ENCODE results near the gene PSMG1. TPM values are rescaled to one million over a fixed set of nuclear protein-coding genes. Genes with fewer than 3 reads are reported as not detected.
"Not testable (repeated sequence)": the region's sequence is repeated elsewhere in the genome, so short reads cannot be mapped to it uniquely, and the experiment has no call there.

The PSMG1 gene
- polyA plus RNA-seq, 1 donor: 56.6 TPM

GRCh38 chr21:39161064-39161463 is 22.2 kb downstream of the PSMG1 start:
- Histone ChIP-seq H3K4me1 (ENCODE audit: control insufficient read depth, insufficient read depth, low read length) (no peaks in the 10 kb centered on the region), H3K27ac (ENCODE audit: low read length) (no peak overlapping the region), H3K27me3 (ENCODE audit: control insufficient read depth, insufficient read depth, low read length) (no peaks in the 10 kb centered on the region), H3K9me3 (ENCODE audit: control insufficient read depth, low read depth, low read length) (peaks cover 5% of the 10 kb centered on the region), H3K4me3 (ENCODE audit: low read length) (no peak overlapping the region), H3K36me3 (ENCODE audit: control insufficient read depth, insufficient read depth, low read length) (no peaks in the 10 kb centered on the region)
- 25% methylated on average over 2 of the region's 3 CpGs for WGBS (ENCODE audit: insufficient coverage, low lambda C conversion rate)
- peak in 1 of 2 donors; percentile 26 for DNase-seq

- DNase-seq: no peak
- peaks cover 5% of the 10 kb centered on the region for H3K9me3 ChIP-seq (ENCODE audit: control insufficient read depth, low read depth, low read length)
- H3K4me3 ChIP-seq (ENCODE audit: low read length): no peak overlapping the region
- H3K36me3 ChIP-seq (ENCODE audit: control insufficient read depth, insufficient read depth, low read length): no peaks in the 10 kb centered on the region
- H3K27ac ChIP-seq (ENCODE audit: low read length): no peak overlapping the region
- WGBS (ENCODE audit: insufficient coverage, low lambda C conversion rate): no CpG with 5 or more reads among the region's 7 CpGs
- no peaks in the 10 kb centered on the region for H3K27me3 ChIP-seq (ENCODE audit: control insufficient read depth, insufficient read depth, low read length)
- no peaks in the 10 kb centered on the region for H3K4me1 ChIP-seq (ENCODE audit: control insufficient read depth, insufficient read depth, low read length)
Measured at GRCh38 chr21:39159342-39160063, 23.7 kb downstream of the PSMG1 start.

GRCh38 chr21:39157241-39157640 is 26.0 kb downstream of the PSMG1 start:
- H3K27me3 ChIP-seq (ENCODE audit: control insufficient read depth, insufficient read depth, low read length): not testable (repeated sequence)

GRCh38 chr21:39156024-39156423 is 27.2 kb downstream of the PSMG1 start:
- Histone ChIP-seq H3K27ac (ENCODE audit: low read length) (no peak overlapping the region), H3K9me3 (ENCODE audit: control insufficient read depth, low read depth, low read length) (peaks cover 5% of the 10 kb centered on the region), H3K4me3 (ENCODE audit: low read length) (no peak overlapping the region), H3K4me1 (ENCODE audit: control insufficient read depth, insufficient read depth, low read length) (no peaks in the 10 kb centered on the region), H3K36me3 (ENCODE audit: control insufficient read depth, insufficient read depth, low read length) (no peaks in the 10 kb centered on the region), H3K27me3 (ENCODE audit: control insufficient read depth, insufficient read depth, low read length) (no peaks in the 10 kb centered on the region)
- DNase-seq: no peak
- 100% methylated on average over 1 of the region's 7 CpGs for WGBS (ENCODE audit: insufficient coverage, low lambda C conversion rate)

More at GRCh38 chr21:39157241-39157640, 26.0 kb downstream of the PSMG1 start:
- no CpG with 5 or more reads among the region's 34 CpGs for WGBS (ENCODE audit: insufficient coverage, low lambda C conversion rate)
- not testable (repeated sequence) for H3K4me1 ChIP-seq (ENCODE audit: control insufficient read depth, insufficient read depth, low read length); H3K27ac ChIP-seq (ENCODE audit: low read length); DNase-seq; H3K4me3 ChIP-seq (ENCODE audit: low read length); H3K9me3 ChIP-seq (ENCODE audit: control insufficient read depth, low read depth, low read length); H3K36me3 ChIP-seq (ENCODE audit: control insufficient read depth, insufficient read depth, low read length)

GRCh38 chr21:39155578-39155977 is 27.7 kb downstream of the PSMG1 start:
- DNase-seq: no peak
- Histone ChIP-seq H3K4me1 (ENCODE audit: control insufficient read depth, insufficient read depth, low read length) (no peaks in the 10 kb centered on the region), H3K4me3 (ENCODE audit: low read length) (no peak overlapping the region), H3K27me3 (ENCODE audit: control insufficient read depth, insufficient read depth, low read length) (no peaks in the 10 kb centered on the region), H3K27ac (ENCODE audit: low read length) (no peak overlapping the region), H3K36me3 (ENCODE audit: control insufficient read depth, insufficient read depth, low read length) (no peaks in the 10 kb centered on the region), H3K9me3 (ENCODE audit: control insufficient read depth, low read depth, low read length) (peaks cover 5% of the 10 kb centered on the region)
- no CpG with 5 or more reads among the region's 2 CpGs for WGBS (ENCODE audit: insufficient coverage, low lambda C conversion rate)

GRCh38 chr21:39153842-39154241 is 29.4 kb downstream of the PSMG1 start:
- Histone ChIP-seq H3K4me3 (ENCODE audit: low read length) (no peak overlapping the region), H3K36me3 (ENCODE audit: control insufficient read depth, insufficient read depth, low read length) (no peaks in the 10 kb centered on the region), H3K27me3 (ENCODE audit: control insufficient read depth, insufficient read depth, low read length) (no peaks in the 10 kb centered on the region), H3K4me1 (ENCODE audit: control insufficient read depth, insufficient read depth, low read length) (no peaks in the 10 kb centered on the region), H3K9me3 (ENCODE audit: control insufficient read depth, low read depth, low read length) (peaks cover 5% of the 10 kb centered on the region), H3K27ac (ENCODE audit: low read length) (no peak overlapping the region)
- WGBS (ENCODE audit: insufficient coverage, low lambda C conversion rate): 60% methylated on average over 1 of the region's 2 CpGs
- no peak for DNase-seq

GRCh38 chr21:39153373-39153772 is 29.9 kb downstream of the PSMG1 start:
- Histone ChIP-seq H3K36me3 (ENCODE audit: control insufficient read depth, insufficient read depth, low read length) (no peaks in the 10 kb centered on the region), H3K27me3 (ENCODE audit: control insufficient read depth, insufficient read depth, low read length) (no peaks in the 10 kb centered on the region), H3K4me3 (ENCODE audit: low read length) (no peak overlapping the region), H3K9me3 (ENCODE audit: control insufficient read depth, low read depth, low read length) (peaks cover 5% of the 10 kb centered on the region), H3K4me1 (ENCODE audit: control insufficient read depth, insufficient read depth, low read length) (no peaks in the 10 kb centered on the region), H3K27ac (ENCODE audit: low read length) (no peak overlapping the region)
- no CpG with 5 or more reads among the region's 2 CpGs for WGBS (ENCODE audit: insufficient coverage, low lambda C conversion rate)
- no peak for DNase-seq

GRCh38 chr21:39152271-39152670 is 31.0 kb downstream of the PSMG1 start:
- no peaks in the 10 kb centered on the region for H3K4me1 ChIP-seq (ENCODE audit: control insufficient read depth, insufficient read depth, low read length)
- no peaks in the 10 kb centered on the region for H3K27me3 ChIP-seq (ENCODE audit: control insufficient read depth, insufficient read depth, low read length)
- H3K9me3 ChIP-seq (ENCODE audit: control insufficient read depth, low read depth, low read length): peaks cover 5% of the 10 kb centered on the region
- no peak overlapping the region for H3K4me3 ChIP-seq (ENCODE audit: low read length)
- no peaks in the 10 kb centered on the region for H3K36me3 ChIP-seq (ENCODE audit: control insufficient read depth, insufficient read depth, low read length)
- no CpG with 5 or more reads among the region's 2 CpGs for WGBS (ENCODE audit: insufficient coverage, low lambda C conversion rate)
- H3K27ac ChIP-seq (ENCODE audit: low read length): no peak overlapping the region
- DNase-seq: no peak

- Histone ChIP-seq H3K4me1 (ENCODE audit: control insufficient read depth, insufficient read depth, low read length) (no peaks in the 10 kb centered on the region), H3K27ac (ENCODE audit: low read length) (no peak overlapping the region), H3K4me3 (ENCODE audit: low read length) (no peak overlapping the region), H3K9me3 (ENCODE audit: control insufficient read depth, low read depth, low read length) (no peaks in the 10 kb centered on the region), H3K27me3 (ENCODE audit: control insufficient read depth, insufficient read depth, low read length) (no peaks in the 10 kb centered on the region), H3K36me3 (ENCODE audit: control insufficient read depth, insufficient read depth, low read length) (no peaks in the 10 kb centered on the region)
- no peak for DNase-seq
Measured at GRCh38 chr21:39150877-39151276, 32.4 kb downstream of the PSMG1 start.

- H3K9me3 ChIP-seq (ENCODE audit: control insufficient read depth, low read depth, low read length): no peaks in the 10 kb centered on the region
- no peaks in the 10 kb centered on the region for H3K36me3 ChIP-seq (ENCODE audit: control insufficient read depth, insufficient read depth, low read length)
- WGBS (ENCODE audit: insufficient coverage, low lambda C conversion rate): 100% methylated on average over 1 of the region's 6 CpGs
- no peak for DNase-seq
- no peaks in the 10 kb centered on the region for H3K4me1 ChIP-seq (ENCODE audit: control insufficient read depth, insufficient read depth, low read length)
- H3K4me3 ChIP-seq (ENCODE audit: low read length): no peak overlapping the region
- H3K27me3 ChIP-seq (ENCODE audit: control insufficient read depth, insufficient read depth, low read length): no peaks in the 10 kb centered on the region
- H3K27ac ChIP-seq (ENCODE audit: low read length): no peak overlapping the region
Measured at GRCh38 chr21:39150316-39150715, 32.9 kb downstream of the PSMG1 start.

- Histone ChIP-seq H3K36me3 (ENCODE audit: control insufficient read depth, insufficient read depth, low read length) (no peaks in the 10 kb centered on the region), H3K9me3 (ENCODE audit: control insufficient read depth, low read depth, low read length) (no peaks in the 10 kb centered on the region), H3K4me3 (ENCODE audit: low read length) (no peak overlapping the region), H3K4me1 (ENCODE audit: control insufficient read depth, insufficient read depth, low read length) (no peaks in the 10 kb centered on the region), H3K27ac (ENCODE audit: low read length) (no peak overlapping the region), H3K27me3 (ENCODE audit: control insufficient read depth, insufficient read depth, low read length) (no peaks in the 10 kb centered on the region)
- DNase-seq: no peak
Measured at GRCh38 chr21:39149882-39150281, 33.4 kb downstream of the PSMG1 start.

Data from large intestine (tissue), 3 donors.